C4-2B (cell line): Measurements from ENCODE around the gene LARP4.

Experiments
- ZFX ChIP-seq: fragments of 450-650 bp; IDR thresholded peaks from 2 replicates; pipeline ENCODE4 v1.6.1; 2017
- TF ChIP-seq, protein P1 (sequence below): fragments of 450-650 bp; conservative IDR thresholded peaks from 2 replicates; pipeline ENCODE4 v1.5.1; 2017; ENCODE audit warnings: mild to moderate bottlenecking

DNA sequence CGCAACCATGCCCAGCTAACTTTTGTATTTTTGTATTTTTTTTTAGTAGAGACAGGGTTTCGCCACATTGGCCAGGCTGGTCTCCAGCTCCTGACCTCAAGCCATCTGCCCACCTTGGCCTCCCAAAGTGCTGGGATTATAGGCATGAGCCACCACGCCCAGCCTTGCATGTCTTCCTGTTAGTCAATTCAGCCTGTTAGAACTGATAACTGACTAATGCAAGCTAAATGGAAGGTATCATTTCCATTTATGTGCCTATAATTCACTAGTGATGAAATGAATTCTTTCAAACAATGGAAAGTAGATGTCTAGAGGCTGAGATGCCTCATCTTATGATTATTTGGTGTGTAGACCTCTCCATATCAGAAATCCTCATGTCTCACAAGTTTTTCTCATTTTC lies 66.8 kb downstream of the LARP4 start:
- TF ChIP-seq, protein P1, sequence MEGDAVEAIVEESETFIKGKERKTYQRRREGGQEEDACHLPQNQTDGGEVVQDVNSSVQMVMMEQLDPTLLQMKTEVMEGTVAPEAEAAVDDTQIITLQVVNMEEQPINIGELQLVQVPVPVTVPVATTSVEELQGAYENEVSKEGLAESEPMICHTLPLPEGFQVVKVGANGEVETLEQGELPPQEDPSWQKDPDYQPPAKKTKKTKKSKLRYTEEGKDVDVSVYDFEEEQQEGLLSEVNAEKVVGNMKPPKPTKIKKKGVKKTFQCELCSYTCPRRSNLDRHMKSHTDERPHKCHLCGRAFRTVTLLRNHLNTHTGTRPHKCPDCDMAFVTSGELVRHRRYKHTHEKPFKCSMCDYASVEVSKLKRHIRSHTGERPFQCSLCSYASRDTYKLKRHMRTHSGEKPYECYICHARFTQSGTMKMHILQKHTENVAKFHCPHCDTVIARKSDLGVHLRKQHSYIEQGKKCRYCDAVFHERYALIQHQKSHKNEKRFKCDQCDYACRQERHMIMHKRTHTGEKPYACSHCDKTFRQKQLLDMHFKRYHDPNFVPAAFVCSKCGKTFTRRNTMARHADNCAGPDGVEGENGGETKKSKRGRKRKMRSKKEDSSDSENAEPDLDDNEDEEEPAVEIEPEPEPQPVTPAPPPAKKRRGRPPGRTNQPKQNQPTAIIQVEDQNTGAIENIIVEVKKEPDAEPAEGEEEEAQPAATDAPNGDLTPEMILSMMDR, result no peak
- no peak for TF ChIP-seq ZFX
